Kidney epithelial cell (primary cell): ENCODE results near the gene HOXB5. TPM values are rescaled to one million over a fixed set of nuclear protein-coding genes. Genes with fewer than 3 reads are reported as not detected.
A peak's percentile ranks its signal among the peaks of the same experiment; 100 is the strongest.

Experiments
- DNase-seq: peaks from one replicate; pipeline ENCODE4 v3.0.0-alpha.2; 2010; ENCODE audit warnings: low read depth
- H3K27me3 ChIP-seq: 2 replicates; pipeline ENCODE4 v1.6.0; 2011; ENCODE audit warnings: low read length; ENCODE audit not compliant: control insufficient read depth, insufficient read depth
- H3K36me3 ChIP-seq: 2 replicates; pipeline ENCODE4 v1.5.1; 2011; ENCODE audit warnings: low read length; ENCODE audit not compliant: control insufficient read depth, insufficient read depth
- H3K4me3 ChIP-seq: 2 replicates; pipeline ENCODE4 v1.5.1; 2011; ENCODE audit warnings: low read depth, mild to moderate bottlenecking, control low read depth, low read length
- total RNA-seq: library from RNA; depleted of rRNA; stranded (reverse); fragments of >200 nt; gene quantifications from 2 replicates; pipeline ENCODE4 v1.2.3, GENCODE V29; 2015
- TF ChIP-seq, protein P1 (sequence below): IDR thresholded peaks from 2 replicates; pipeline ENCODE4 v1.5.1; 2011; ENCODE audit warnings: mild to moderate bottlenecking, moderate library complexity, low read length, control low read depth, inconsistent platforms; ENCODE audit not compliant: insufficient read depth, poor library complexity, severe bottlenecking

Gene HOXB5
- total RNA-seq, 1 donor from 2014 or later = 3.6 TPM

DNA sequence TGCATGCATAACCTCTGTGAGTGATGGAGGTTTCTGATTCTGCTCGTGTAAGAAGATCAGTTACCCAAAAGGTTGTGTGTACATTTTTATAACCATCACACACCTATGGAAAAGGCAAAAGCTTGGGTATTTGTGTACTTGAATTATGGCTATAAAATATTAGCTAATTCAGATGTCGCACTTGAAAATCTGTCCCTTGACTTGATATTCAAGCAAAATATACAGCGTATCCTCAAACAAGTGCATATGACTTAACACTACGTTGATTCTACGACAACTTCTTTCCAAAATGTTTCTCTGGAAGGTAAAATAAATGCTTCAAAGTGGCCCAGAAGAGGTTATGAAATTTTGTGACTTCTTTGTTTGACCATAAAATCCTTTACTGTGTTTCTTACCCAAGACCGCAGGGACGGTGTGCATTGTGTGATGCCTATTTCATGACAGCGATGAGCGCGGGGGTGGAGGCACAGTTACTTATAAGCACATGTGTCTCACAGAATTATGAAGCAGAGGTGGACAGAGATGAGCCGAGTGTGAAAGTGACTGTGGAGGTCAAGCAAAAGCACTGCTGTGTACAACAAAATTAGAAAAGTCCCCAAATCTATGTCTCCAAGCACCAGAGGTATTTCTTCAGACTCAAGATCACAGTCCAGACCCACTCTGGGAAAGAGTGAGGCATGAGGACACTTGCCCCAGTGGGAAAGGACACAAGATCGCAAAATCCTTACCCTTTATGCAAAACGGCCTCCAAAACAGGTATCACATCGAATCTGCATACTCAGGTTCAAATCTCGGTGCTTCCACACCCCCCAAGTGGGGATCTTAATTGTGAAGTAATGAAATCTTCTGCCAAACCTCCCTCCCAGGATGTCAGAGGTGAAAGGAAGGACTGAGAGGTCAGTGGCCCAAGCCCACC lies 36.7 kb upstream of the HOXB5 start:
- no peak for DNase-seq
- TF ChIP-seq, protein P1, sequence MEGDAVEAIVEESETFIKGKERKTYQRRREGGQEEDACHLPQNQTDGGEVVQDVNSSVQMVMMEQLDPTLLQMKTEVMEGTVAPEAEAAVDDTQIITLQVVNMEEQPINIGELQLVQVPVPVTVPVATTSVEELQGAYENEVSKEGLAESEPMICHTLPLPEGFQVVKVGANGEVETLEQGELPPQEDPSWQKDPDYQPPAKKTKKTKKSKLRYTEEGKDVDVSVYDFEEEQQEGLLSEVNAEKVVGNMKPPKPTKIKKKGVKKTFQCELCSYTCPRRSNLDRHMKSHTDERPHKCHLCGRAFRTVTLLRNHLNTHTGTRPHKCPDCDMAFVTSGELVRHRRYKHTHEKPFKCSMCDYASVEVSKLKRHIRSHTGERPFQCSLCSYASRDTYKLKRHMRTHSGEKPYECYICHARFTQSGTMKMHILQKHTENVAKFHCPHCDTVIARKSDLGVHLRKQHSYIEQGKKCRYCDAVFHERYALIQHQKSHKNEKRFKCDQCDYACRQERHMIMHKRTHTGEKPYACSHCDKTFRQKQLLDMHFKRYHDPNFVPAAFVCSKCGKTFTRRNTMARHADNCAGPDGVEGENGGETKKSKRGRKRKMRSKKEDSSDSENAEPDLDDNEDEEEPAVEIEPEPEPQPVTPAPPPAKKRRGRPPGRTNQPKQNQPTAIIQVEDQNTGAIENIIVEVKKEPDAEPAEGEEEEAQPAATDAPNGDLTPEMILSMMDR = no peak

GRCh38 chr17:48629411-48629759 lies 35.8 kb upstream of the HOXB5 start:
- no peak for DNase-seq
- no peaks in the 10 kb centered on the region for H3K27me3 ChIP-seq

More for the DNA sequence above, 36.7 kb upstream of the HOXB5 start:
- Histone ChIP-seq H3K36me3 (no peaks in the 10 kb centered on the region), H3K4me3 (no peak overlapping the region), H3K27me3 (no peaks in the 10 kb centered on the region)

GRCh38 chr17:48628649-48629410 lies 35.3 kb upstream of the HOXB5 start:
- Histone ChIP-seq H3K27me3 (no peaks in the 10 kb centered on the region), H3K36me3 (no peaks in the 10 kb centered on the region), H3K4me3 (no peak overlapping the region)
- DNase-seq = no peak
- TF ChIP-seq, protein P1 = no peak

More at GRCh38 chr17:48629411-48629759, 35.8 kb upstream of the HOXB5 start:
- TF ChIP-seq, protein P1 = no peak
- Histone ChIP-seq H3K36me3 (no peaks in the 10 kb centered on the region), H3K4me3 (no peak overlapping the region)

- no peaks in the 10 kb centered on the region for H3K27me3 ChIP-seq
- no peak overlapping the region for H3K4me3 ChIP-seq
- TF ChIP-seq, protein P1 = no peak
- no peaks in the 10 kb centered on the region for H3K36me3 ChIP-seq
- DNase-seq = no peak
Measured at GRCh38 chr17:48627623-48628521, 34.3 kb upstream of the HOXB5 start.

- no peak for DNase-seq
- Histone ChIP-seq H3K36me3 (no peaks in the 10 kb centered on the region), H3K27me3 (no peaks in the 10 kb centered on the region), H3K4me3 (peak overlapping the region; percentile 88)
- TF ChIP-seq, protein P1 = no peak
Measured at GRCh38 chr17:48627118-48627597, 33.6 kb upstream of the HOXB5 start.
